ENCODE measurements around the gene PFKM.
"Not testable (repeated sequence)": the region's sequence is repeated elsewhere in the genome, so short reads cannot be mapped to it uniquely, and the experiment has no call there.

PFKM gene

DNA sequence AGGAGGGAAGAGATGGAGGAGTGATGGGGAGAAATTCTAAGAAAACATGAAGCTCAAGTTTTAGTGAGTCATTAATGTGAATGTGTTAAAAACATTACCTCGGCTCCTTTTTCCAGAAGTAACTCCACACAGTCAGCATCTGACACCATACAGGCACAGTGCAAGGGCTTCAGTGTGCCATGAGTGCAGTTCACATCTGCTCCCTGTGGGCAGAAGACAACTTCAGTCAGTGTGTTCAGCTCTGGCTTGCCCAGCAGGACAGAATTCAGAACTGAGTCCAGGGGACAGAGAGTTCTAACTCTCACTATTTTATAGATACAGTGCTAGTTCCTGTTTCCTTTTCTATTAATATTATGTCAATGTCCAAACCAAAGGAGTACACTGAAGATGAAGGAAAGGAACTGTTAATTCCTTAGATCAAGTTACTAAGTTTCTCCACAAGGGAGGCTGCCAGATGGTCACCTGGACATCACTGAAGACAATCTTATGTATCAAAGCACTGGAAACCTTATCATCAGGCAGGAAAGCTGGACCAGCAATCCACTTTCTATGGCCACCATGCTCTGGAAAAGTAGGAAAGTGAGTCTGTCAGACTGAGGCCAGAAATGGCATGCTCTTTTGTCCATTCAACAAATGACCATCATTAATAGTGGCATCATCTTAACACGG lies 32.1 kb downstream of the PFKM start:
- Histone ChIP-seq H3K4me3 (no peak overlapping the region), H3K9me3 (no peaks in the 10 kb centered on the region), H3K27me3 (ENCODE audit: low read depth) (no peaks in the 10 kb centered on the region), H3K36me3 (replicated peaks) (peaks cover 40% of the 10 kb centered on the region), H3K4me1 (peaks cover 3% of the 10 kb centered on the region)
- no peak for DNase-seq (ENCODE audit: low spot score in 2 of 2)
- in situ Hi-C loops (cut with MboI; ENCODE audit: low sequenced_read_pairs), result no loop called here

DNA sequence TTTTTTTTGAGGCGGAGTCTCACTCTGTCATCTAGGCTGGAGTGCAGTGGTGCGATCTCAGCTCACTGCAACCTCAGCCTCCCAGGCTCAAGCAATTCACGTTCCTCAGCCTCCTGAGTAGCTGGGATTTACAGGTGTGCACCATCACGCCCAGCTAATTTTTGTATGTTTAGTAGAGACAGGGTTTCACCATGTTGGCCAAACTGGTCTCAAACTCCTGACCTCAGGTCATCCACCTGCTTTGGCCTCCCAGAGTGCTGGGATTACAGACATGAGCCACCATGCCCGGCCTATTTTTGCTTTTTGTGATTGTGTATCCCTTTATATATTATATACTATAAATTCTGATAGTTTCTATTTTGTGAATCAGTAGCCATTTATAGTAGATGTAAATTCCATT lies 36.6 kb downstream of the PFKM start:
- in situ Hi-C loops (cut with MboI; ENCODE audit: low sequenced_read_pairs); DNase-seq (ENCODE audit: low spot score in 2 of 2); H3K9me3 ChIP-seq; H3K27me3 ChIP-seq (ENCODE audit: low read depth); H3K36me3 ChIP-seq (replicated peaks); H3K4me3 ChIP-seq: not testable (repeated sequence)
- peaks cover 10% of the 10 kb centered on the region for H3K4me1 ChIP-seq

DNA sequence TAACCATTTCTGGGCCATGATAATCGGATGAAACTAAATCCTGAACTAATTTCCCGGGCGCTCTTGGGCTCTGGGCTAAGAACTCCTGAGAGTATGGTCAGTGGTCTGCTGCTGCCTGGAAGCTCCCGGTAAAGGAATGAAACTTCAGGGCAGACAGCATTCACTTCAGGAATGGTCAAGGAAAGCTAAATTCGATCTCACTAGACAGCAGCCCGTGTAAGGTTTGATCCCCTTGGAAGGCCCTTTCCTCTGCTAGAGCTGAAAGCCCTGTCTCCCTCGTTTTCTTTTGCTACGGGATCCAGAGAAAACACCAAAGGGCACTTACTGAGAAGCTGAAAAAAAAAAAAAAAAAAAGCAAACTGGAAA lies 37.5 kb downstream of the PFKM start:
- Histone ChIP-seq H3K36me3 (replicated peaks) (0 out of 2 replicates have a peak, but pooled peaks cover 4% of the 10 kb centered on the region), H3K9me3 (no peaks in the 10 kb centered on the region), H3K4me1 (peaks cover 10% of the 10 kb centered on the region), H3K27me3 (ENCODE audit: low read depth) (no peaks in the 10 kb centered on the region), H3K4me3 (peak overlapping the region; percentile 75)
- in situ Hi-C loops (cut with MboI; ENCODE audit: low sequenced_read_pairs), result no loop called here
- DNase-seq (ENCODE audit: low spot score in 2 of 2), result peak in 1 of 2 experiments; percentile 10

DNA sequence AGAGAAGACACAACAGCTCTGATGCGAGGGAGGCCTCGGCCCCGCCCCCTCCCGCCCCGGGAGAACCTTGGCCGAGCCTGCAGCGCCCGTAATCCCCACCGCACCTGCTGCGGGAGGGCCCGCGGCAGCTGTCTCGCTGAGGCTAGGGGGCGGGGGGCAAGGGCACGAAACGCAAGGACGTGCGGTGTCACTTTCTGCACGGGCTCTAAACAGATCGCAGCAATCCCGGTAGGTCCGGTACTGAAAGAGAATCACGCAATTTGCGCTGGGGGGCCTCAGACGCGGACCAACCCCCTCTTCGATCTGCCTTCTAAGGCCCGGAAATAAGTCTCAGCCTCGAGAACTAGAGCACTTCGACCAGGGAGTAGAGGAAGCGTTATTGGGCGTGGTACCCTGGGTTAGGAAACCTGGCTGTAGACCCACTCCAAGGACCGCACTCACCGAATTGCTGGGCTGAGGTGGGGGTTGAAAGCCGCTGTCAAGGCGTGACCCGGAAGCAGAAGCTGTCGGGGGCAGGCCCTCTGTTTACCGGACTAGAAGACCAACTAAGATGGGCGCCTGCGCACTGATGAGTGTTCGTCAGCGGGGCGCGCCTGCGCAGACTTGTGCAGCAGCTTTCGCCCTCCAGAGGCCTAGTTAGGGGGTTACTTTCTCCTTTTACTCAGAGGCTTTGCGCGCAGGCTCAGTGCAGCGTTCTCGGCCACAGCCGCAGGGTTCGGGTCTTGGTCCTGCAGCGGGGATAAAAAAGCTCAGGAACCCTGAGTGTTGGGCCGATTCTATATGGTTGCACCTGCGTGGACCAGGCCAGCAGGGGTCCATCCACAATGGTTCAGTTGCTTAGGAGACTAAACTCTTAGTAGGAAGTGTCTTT lies 38.1 kb downstream of the PFKM start, which contains the start of gene ASB8:
TSS of gene ASB8 (minus strand) at position 498 of the 871 bp plus-strand sequence. CDS start 4,019 bp downstream, outside the sequence.
- peak within 1 kb of the TSS; percentile 75 for H3K4me3 ChIP-seq
- no peaks in the 10 kb centered on the region for H3K9me3 ChIP-seq
- H3K4me1 ChIP-seq, result peaks cover 10% of the 10 kb centered on the region
- no peaks in the 10 kb centered on the region for H3K27me3 ChIP-seq (ENCODE audit: low read depth)
- 0 out of 2 replicates have a peak, but pooled peaks cover 3% of the 10 kb centered on the region for H3K36me3 ChIP-seq (replicated peaks)
- peak; percentile 98 to 99 for DNase-seq (ENCODE audit: low spot score in 2 of 2)
- in situ Hi-C loops (cut with MboI; ENCODE audit: low sequenced_read_pairs), result no loop called here

GRCh38 chr12:48157889-48158370 lies 38.8 kb downstream of the PFKM start:
- H3K36me3 ChIP-seq (replicated peaks), result 0 out of 2 replicates have a peak, but pooled peaks cover 3% of the 10 kb centered on the region
- in situ Hi-C loops (cut with MboI; ENCODE audit: low sequenced_read_pairs), result no loop called here
- H3K27me3 ChIP-seq (ENCODE audit: low read depth), result no peaks in the 10 kb centered on the region
- no peaks in the 10 kb centered on the region for H3K9me3 ChIP-seq
- no peak for DNase-seq (ENCODE audit: low spot score in 2 of 2)
- peaks cover 10% of the 10 kb centered on the region for H3K4me1 ChIP-seq
- peak overlapping the region; percentile 75 for H3K4me3 ChIP-seq

DNA sequence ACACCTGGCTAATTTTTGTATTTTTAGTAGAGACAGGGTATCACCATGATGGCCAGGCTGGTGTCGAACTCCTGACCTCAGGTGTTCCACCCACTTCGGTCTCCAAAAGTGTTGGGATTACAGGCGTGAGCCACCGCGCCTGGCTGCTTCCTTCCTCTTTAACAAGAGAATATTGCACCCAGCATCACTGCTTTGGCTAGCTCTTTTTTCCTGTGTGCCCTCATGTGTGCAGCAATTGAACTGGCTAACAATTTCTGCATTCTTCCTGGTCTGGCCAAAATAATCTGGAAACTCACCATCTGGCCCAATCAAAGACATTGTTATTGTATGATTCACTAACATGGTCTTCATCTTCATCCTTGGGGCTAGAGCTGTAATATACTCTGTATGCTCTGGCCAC lies 40.9 kb downstream of the PFKM start:
- in situ Hi-C loops (cut with MboI; ENCODE audit: low sequenced_read_pairs), result loop anchor here (10.0 kb wide), 1 partner anchor 445 kb away; no protein-coding TSS in a partner anchor

DNA sequence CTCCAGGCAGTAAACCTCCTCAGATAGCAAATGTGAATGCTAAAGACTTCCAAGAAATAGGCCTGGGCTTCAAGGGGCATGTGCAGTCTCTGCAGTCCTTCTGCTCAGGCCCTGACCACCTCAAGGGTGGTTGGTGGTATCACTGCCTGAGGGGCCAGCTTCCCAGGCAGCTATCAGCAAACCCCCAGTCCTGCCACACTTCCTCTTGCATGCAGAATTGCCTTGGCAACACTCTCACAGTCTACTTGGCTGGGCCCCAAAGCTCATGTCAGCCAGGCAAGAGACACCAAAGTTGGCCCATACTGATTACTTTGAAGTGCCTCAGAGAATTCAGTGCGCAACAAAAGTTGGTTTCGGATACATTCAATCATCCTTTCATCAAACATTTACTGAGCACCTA lies 41.6 kb downstream of the PFKM start:
- Histone ChIP-seq H3K27me3 (ENCODE audit: low read depth) (no peaks in the 10 kb centered on the region), H3K36me3 (replicated peaks) (no peaks in the 10 kb centered on the region), H3K4me3 (no peak overlapping the region), H3K9me3 (no peaks in the 10 kb centered on the region), H3K4me1 (peaks cover 22% of the 10 kb centered on the region)
- in situ Hi-C loops (cut with MboI; ENCODE audit: low sequenced_read_pairs), result loop anchor here (10.0 kb wide), 1 partner anchor 446 kb away; no protein-coding TSS in a partner anchor
- DNase-seq (ENCODE audit: low spot score in 2 of 2), result no peak

More for the DNA sequence above, 40.9 kb downstream of the PFKM start:
- H3K36me3 ChIP-seq (replicated peaks), result no peaks in the 10 kb centered on the region
- H3K9me3 ChIP-seq, result no peaks in the 10 kb centered on the region
- H3K4me3 ChIP-seq, result no peak overlapping the region
- no peak for DNase-seq (ENCODE audit: low spot score in 2 of 2)
- H3K4me1 ChIP-seq, result peaks cover 22% of the 10 kb centered on the region
- no peaks in the 10 kb centered on the region for H3K27me3 ChIP-seq (ENCODE audit: low read depth)

- H3K4me3 ChIP-seq, result no peak overlapping the region
- no peaks in the 10 kb centered on the region for H3K36me3 ChIP-seq (replicated peaks)
- in situ Hi-C loops (cut with MboI; ENCODE audit: low sequenced_read_pairs), result loop anchor here (10.0 kb wide), 1 partner anchor 448 kb away; no protein-coding TSS in a partner anchor
- no peak for DNase-seq (ENCODE audit: low spot score in 2 of 2)
- no peaks in the 10 kb centered on the region for H3K27me3 ChIP-seq (ENCODE audit: low read depth)
- H3K4me1 ChIP-seq, result peaks cover 12% of the 10 kb centered on the region
- H3K9me3 ChIP-seq, result no peaks in the 10 kb centered on the region
Observed at GRCh38 chr12:48163150-48163747, 44.1 kb downstream of the PFKM start.

DNA sequence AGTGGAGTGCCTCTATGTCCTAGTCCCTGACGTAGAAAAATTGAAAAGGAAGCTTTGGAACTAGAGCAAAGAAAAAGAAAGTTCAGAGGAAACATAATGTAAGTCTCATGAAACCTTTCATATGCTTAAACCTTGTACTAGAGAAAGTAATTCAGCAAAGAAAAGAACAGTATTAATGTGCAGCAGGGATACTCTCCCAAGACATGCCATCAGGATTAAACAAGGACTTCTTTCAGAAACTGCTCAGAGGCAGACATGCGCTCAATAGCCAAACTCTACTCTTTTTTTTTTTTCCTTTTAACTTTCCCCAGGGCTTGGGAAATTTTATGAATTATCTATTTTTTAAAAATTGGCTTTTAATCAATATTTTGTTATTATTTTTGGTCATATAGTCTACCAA lies 45.3 kb downstream of the PFKM start:
- in situ Hi-C loops (cut with MboI; ENCODE audit: low sequenced_read_pairs), result loop anchor here (10.0 kb wide), 1 partner anchor 450 kb away; no protein-coding TSS in a partner anchor
- no peaks in the 10 kb centered on the region for H3K36me3 ChIP-seq (replicated peaks)
- peaks cover 12% of the 10 kb centered on the region for H3K4me1 ChIP-seq
- H3K27me3 ChIP-seq (ENCODE audit: low read depth), result no peaks in the 10 kb centered on the region
- DNase-seq (ENCODE audit: low spot score in 2 of 2), result peak in 1 of 2 experiments; percentile 33
- no peak overlapping the region for H3K4me3 ChIP-seq
- H3K9me3 ChIP-seq, result no peaks in the 10 kb centered on the region

GRCh38 chr12:48165089-48165981 lies 46.2 kb downstream of the PFKM start:
- peak; percentile 69 to 71 for DNase-seq (ENCODE audit: low spot score in 2 of 2)

DNA sequence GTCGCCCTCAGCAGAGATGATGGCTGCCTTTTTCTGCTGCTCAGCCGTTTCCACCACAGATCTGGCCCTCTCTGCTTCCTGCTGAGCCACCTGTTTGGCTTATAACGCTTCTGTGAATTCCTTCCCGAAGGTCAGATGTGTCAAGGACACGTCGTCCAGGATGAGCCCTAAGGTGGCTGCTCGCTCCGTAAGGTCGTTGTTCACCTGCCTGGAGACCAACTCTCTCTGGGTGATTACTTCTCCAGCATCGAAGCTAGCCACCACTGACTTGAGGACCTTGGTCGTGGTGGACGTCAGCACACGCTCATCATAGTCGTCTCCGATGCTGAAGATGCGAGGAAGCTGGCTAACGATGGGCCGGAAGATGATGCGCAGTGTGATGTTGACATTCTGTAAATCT lies 49.8 kb downstream of the PFKM start:
- DNase-seq (ENCODE audit: low spot score in 2 of 2), result no peak
- H3K9me3 ChIP-seq, result no peaks in the 10 kb centered on the region
- no peak overlapping the region for H3K4me3 ChIP-seq
- H3K36me3 ChIP-seq (replicated peaks), result no peaks in the 10 kb centered on the region
- in situ Hi-C loops (cut with MboI; ENCODE audit: low sequenced_read_pairs), result loop anchor here (10.0 kb wide), 1 partner anchor 454 kb away; no protein-coding TSS in a partner anchor
- H3K4me1 ChIP-seq, result peaks cover 10% of the 10 kb centered on the region
- no peaks in the 10 kb centered on the region for H3K27me3 ChIP-seq (ENCODE audit: low read depth)

More at GRCh38 chr12:48165089-48165981, 46.2 kb downstream of the PFKM start:
- Histone ChIP-seq H3K4me3 (no peak overlapping the region), H3K27me3 (ENCODE audit: low read depth) (no peaks in the 10 kb centered on the region), H3K9me3 (no peaks in the 10 kb centered on the region), H3K4me1 (peaks cover 15% of the 10 kb centered on the region), H3K36me3 (replicated peaks) (no peaks in the 10 kb centered on the region)
- in situ Hi-C loops (cut with MboI; ENCODE audit: low sequenced_read_pairs), result loop anchor here (10.0 kb wide), 1 partner anchor 451 kb away; no protein-coding TSS in a partner anchor

- H3K4me3 ChIP-seq, result no peak overlapping the region
Observed at GRCh38 chr12:48175613-48176416, 56.7 kb downstream of the PFKM start.

More at GRCh38 chr12:48175613-48176416, 56.7 kb downstream of the PFKM start:
- Histone ChIP-seq H3K4me1 (no peaks in the 10 kb centered on the region), H3K9me3 (no peaks in the 10 kb centered on the region), H3K36me3 (replicated peaks) (no peaks in the 10 kb centered on the region), H3K27me3 (ENCODE audit: low read depth) (peaks cover 6% of the 10 kb centered on the region)
- no peak for DNase-seq (ENCODE audit: low spot score in 2 of 2)
- in situ Hi-C loops (cut with MboI; ENCODE audit: low sequenced_read_pairs), result no loop called here
